ENCODE measurements around the gene MIDN.

MIDN gene

GRCh38 chr19:1238369-1239303 is 9.7 kb upstream of the MIDN start:
- H3K9ac ChIP-seq (ENCODE audit: low read depth, low read length, poor library complexity, severe bottlenecking): no peak overlapping the region
- peaks cover 10% of the 10 kb centered on the region; the same call in 1 of the 2 replicates for H3F3A ChIP-seq (ENCODE audit: low read depth)
- no peaks in the 10 kb centered on the region for H3K27me3 ChIP-seq (ENCODE audit: insufficient read depth, low read length, poor library complexity, severe bottlenecking)
- H3K36me3 ChIP-seq (ENCODE audit: insufficient read depth, low read length): no peaks in the 10 kb centered on the region
- H4K20me1 ChIP-seq (ENCODE audit: insufficient read depth, low read length, poor library complexity, severe bottlenecking): no peaks in the 10 kb centered on the region
- H3K4me1 ChIP-seq (ENCODE audit: insufficient read depth, low read length, poor library complexity, severe bottlenecking): peaks cover 18% of the 10 kb centered on the region
- no peaks in the 10 kb centered on the region for H3K9me3 ChIP-seq (ENCODE audit: insufficient read depth, low read depth, low read length)
- H3K4me2 ChIP-seq (ENCODE audit: low read depth, low read length, poor library complexity, severe bottlenecking): peak overlapping the region; percentile 68
- H3K9me2 ChIP-seq (replicated peaks; ENCODE audit: low read depth, low read length): no peaks in the 10 kb centered on the region
- peak overlapping the region; percentile 61 for H3K4me3 ChIP-seq (ENCODE audit: low read length, poor library complexity, severe bottlenecking)
- TF ChIP-seq EZH2phosphoT487 (IDR thresholded peaks at IDR 0.05; ENCODE audit: borderline replicate concordance): no peak
- no peak for TF ChIP-seq CTCF (conservative IDR thresholded peaks at IDR 0.05; ENCODE audit: low read length)
- H2AFZ ChIP-seq (ENCODE audit: low read length): no peak overlapping the region
- peaks cover 16% of the 10 kb centered on the region for H3K79me2 ChIP-seq (ENCODE audit: insufficient read depth, low read length)

- no peak overlapping the region for H3K4me2 ChIP-seq (ENCODE audit: low read depth, low read length, poor library complexity, severe bottlenecking)
- no peak for TF ChIP-seq CTCF (conservative IDR thresholded peaks at IDR 0.05; ENCODE audit: low read length)
- no peak for TF ChIP-seq EZH2phosphoT487 (IDR thresholded peaks at IDR 0.05; ENCODE audit: borderline replicate concordance)
- H3K4me1 ChIP-seq (ENCODE audit: insufficient read depth, low read length, poor library complexity, severe bottlenecking): peaks cover 22% of the 10 kb centered on the region
- H4K20me1 ChIP-seq (ENCODE audit: insufficient read depth, low read length, poor library complexity, severe bottlenecking): no peaks in the 10 kb centered on the region
- no peak overlapping the region for H3K9ac ChIP-seq (ENCODE audit: low read depth, low read length, poor library complexity, severe bottlenecking)
- peaks cover 10% of the 10 kb centered on the region; the same call in 1 of the 2 replicates for H3F3A ChIP-seq (ENCODE audit: low read depth)
- no peak overlapping the region for H2AFZ ChIP-seq (ENCODE audit: low read length)
- peaks cover 23% of the 10 kb centered on the region for H3K79me2 ChIP-seq (ENCODE audit: insufficient read depth, low read length)
- H3K9me2 ChIP-seq (replicated peaks; ENCODE audit: low read depth, low read length): no peaks in the 10 kb centered on the region
- H3K27me3 ChIP-seq (ENCODE audit: insufficient read depth, low read length, poor library complexity, severe bottlenecking): no peaks in the 10 kb centered on the region
- H3K4me3 ChIP-seq (ENCODE audit: low read length, poor library complexity, severe bottlenecking): no peak overlapping the region
- H3K9me3 ChIP-seq (ENCODE audit: insufficient read depth, low read depth, low read length): no peaks in the 10 kb centered on the region
- H3K36me3 ChIP-seq (ENCODE audit: insufficient read depth, low read length): no peaks in the 10 kb centered on the region
These were observed 9.0 kb upstream of the MIDN start for GRCh38 chr19:1239420-1239795.

GRCh38 chr19:1239796-1240737 is 8.3 kb upstream of the MIDN start:
- H3K9me2 ChIP-seq (replicated peaks; ENCODE audit: low read depth, low read length): no peaks in the 10 kb centered on the region
- H3K27me3 ChIP-seq (ENCODE audit: insufficient read depth, low read length, poor library complexity, severe bottlenecking): no peaks in the 10 kb centered on the region
- peaks cover 27% of the 10 kb centered on the region for H3K79me2 ChIP-seq (ENCODE audit: insufficient read depth, low read length)
- peak overlapping the region; percentile 80 for H3K4me2 ChIP-seq (ENCODE audit: low read depth, low read length, poor library complexity, severe bottlenecking)
- H3K4me3 ChIP-seq (ENCODE audit: low read length, poor library complexity, severe bottlenecking): peak overlapping the region; percentile 23
- H3K9ac ChIP-seq (ENCODE audit: low read depth, low read length, poor library complexity, severe bottlenecking): no peak overlapping the region
- no peaks in the 10 kb centered on the region for H3K36me3 ChIP-seq (ENCODE audit: insufficient read depth, low read length)
- no peak for TF ChIP-seq EZH2phosphoT487 (IDR thresholded peaks at IDR 0.05; ENCODE audit: borderline replicate concordance)
- peak; percentile 65 for TF ChIP-seq CTCF (conservative IDR thresholded peaks at IDR 0.05; ENCODE audit: low read length)
- H3F3A ChIP-seq (ENCODE audit: low read depth): peaks cover 10% of the 10 kb centered on the region; the same call in 1 of the 2 replicates
- no peaks in the 10 kb centered on the region for H3K9me3 ChIP-seq (ENCODE audit: insufficient read depth, low read depth, low read length)
- H3K4me1 ChIP-seq (ENCODE audit: insufficient read depth, low read length, poor library complexity, severe bottlenecking): peaks cover 28% of the 10 kb centered on the region
- H2AFZ ChIP-seq (ENCODE audit: low read length): no peak overlapping the region; the same call in 1 of the 2 replicates
- H4K20me1 ChIP-seq (ENCODE audit: insufficient read depth, low read length, poor library complexity, severe bottlenecking): peaks cover 6% of the 10 kb centered on the region

All from Loucy (cell line).